Vagina (tissue), 2 donors: Measurements from ENCODE around the gene PPP2R5C.

Source experiments
- CTCF ChIP-seq, 3 experiments: fragments of 450-650 bp in 2 of 3; fragments of 200-600 bp in 1 of 3; sonication (generic) in 1 of 3; IDR thresholded peaks; one replicate each; pipeline ENCODE4 v1.5.1; 2017 to 2019; ENCODE audit warnings: antibody characterized with exemption in 3 of 3, mild to moderate bottlenecking in 2 of 3, moderate library complexity in 2 of 3
- POLR2A ChIP-seq, 2 donors: fragments of 450-650 bp; IDR thresholded peaks; one replicate each; pipeline ENCODE4 v1.6.1; 2017; ENCODE audit warnings: antibody characterized with exemption in 2 of 2, mild to moderate bottlenecking in 2 of 2, moderate library complexity in 2 of 2
- POLR2AphosphoS5 ChIP-seq, 2 donors: sonication (generic); formaldehyde crosslinking; IDR thresholded peaks; one replicate each; pipeline ENCODE4 v1.9.0; 2017; ENCODE audit warnings: antibody characterized with exemption in 2 of 2, mild to moderate bottlenecking in 2 of 2, low read depth in 1 of 2; ENCODE audit not compliant: insufficient read depth in 1 of 2

GRCh38 chr14:101773378-101773777 is 11.9 kb downstream of the PPP2R5C start:
- TF ChIP-seq CTCF (IDR thresholded peaks at IDR 0.05) (no peak), POLR2A (IDR thresholded peaks at IDR 0.05) (no peak), POLR2AphosphoS5 (IDR thresholded peaks at IDR 0.05; ENCODE audit: insufficient read depth in 1 of 2, low read depth in 1 of 2) (no peak)
